H9 (cell line): Measurements from ENCODE around the gene C1QTNF6. TPM values are rescaled to one million over a fixed set of nuclear protein-coding genes. Genes with fewer than 3 reads are reported as not detected.

ENCODE experiments used
- DNase-seq: peaks from one replicate; pipeline ENCODE4 v3.0.0-alpha.2; 2017
- H2AFZ ChIP-seq: one replicate; pipeline ENCODE4 v1.6.1; 2013; ENCODE audit warnings: mild to moderate bottlenecking, low read length, control low read depth, moderate library complexity
- H2AK5ac ChIP-seq: 2 replicates; pipeline ENCODE4 v1.6.1; 2013; ENCODE audit warnings: low read length, control low read depth, mixed read lengths; ENCODE audit not compliant: insufficient read length
- H2BK120ac ChIP-seq: one replicate; pipeline ENCODE4 v1.6.1; 2013; ENCODE audit warnings: low read depth, mild to moderate bottlenecking, low read length, control low read depth, inconsistent platforms; ENCODE audit not compliant: poor library complexity, severe bottlenecking
- H2BK12ac ChIP-seq: 2 replicates; pipeline ENCODE4 v1.6.1; 2013; ENCODE audit warnings: low read length, control low read depth, mixed read lengths, low read depth; ENCODE audit not compliant: insufficient read length
- H2BK15ac ChIP-seq: 2 replicates; pipeline ENCODE4 v1.6.1; 2013; ENCODE audit warnings: low read depth, low read length, control low read depth
- H2BK20ac ChIP-seq: one replicate; pipeline ENCODE4 v1.6.1; 2013; ENCODE audit warnings: low read depth, mild to moderate bottlenecking, low read length, control low read depth, inconsistent platforms; ENCODE audit not compliant: poor library complexity, severe bottlenecking
- H2BK5ac ChIP-seq: 2 replicates; pipeline ENCODE4 v1.6.1; 2013; ENCODE audit warnings: low read length, control low read depth, mixed read lengths; ENCODE audit not compliant: insufficient read length
- H3K14ac ChIP-seq: 2 replicates; pipeline ENCODE4 v1.6.1; 2013; ENCODE audit warnings: low read length, control low read depth; ENCODE audit not compliant: insufficient read depth
- H3K18ac ChIP-seq: 2 replicates; pipeline ENCODE4 v1.6.1; 2013; ENCODE audit warnings: low read depth, mild to moderate bottlenecking, mixed read lengths, low read length, control low read depth; ENCODE audit not compliant: insufficient read length
- H3K23ac ChIP-seq: 2 replicates; pipeline ENCODE4 v1.6.1; 2013; ENCODE audit warnings: low read length, control low read depth, mixed read lengths, low read depth; ENCODE audit not compliant: insufficient read length
- H3K23me2 ChIP-seq: 2 replicates; pipeline ENCODE4 v1.6.1; 2013; ENCODE audit warnings: low read depth, mild to moderate bottlenecking, mixed read lengths, low read length, control low read depth; ENCODE audit not compliant: insufficient read length, poor library complexity, severe bottlenecking
- H3K27ac ChIP-seq: 2 replicates; pipeline ENCODE4 v1.5.1; 2013; ENCODE audit warnings: low read length, control low read depth, mixed read lengths, low read depth; ENCODE audit not compliant: insufficient read length
- H3K27me3 ChIP-seq: 2 replicates; pipeline ENCODE4 v1.6.1; 2013; ENCODE audit warnings: low read length, control low read depth, inconsistent platforms; ENCODE audit not compliant: insufficient read depth
- H3K4ac ChIP-seq: 2 replicates; pipeline ENCODE4 v1.6.1; 2013; ENCODE audit warnings: low read depth, mild to moderate bottlenecking, control low read depth, inconsistent platforms, low read length, moderate library complexity
- H3K4me1 ChIP-seq: 2 replicates; pipeline ENCODE4 v1.6.1; 2013; ENCODE audit warnings: low read length, control low read depth, inconsistent platforms; ENCODE audit not compliant: insufficient read depth
- H3K4me2 ChIP-seq: 2 replicates; pipeline ENCODE4 v1.6.1; 2013; ENCODE audit warnings: low read length, control low read depth, mixed read lengths; ENCODE audit not compliant: insufficient read length, insufficient read depth
- H3K56ac ChIP-seq: 2 replicates; pipeline ENCODE4 v1.6.1; 2013; ENCODE audit warnings: low read depth, mild to moderate bottlenecking, mixed read lengths, low read length, control low read depth; ENCODE audit not compliant: insufficient read length
- H3K79me1 ChIP-seq: 2 replicates; pipeline ENCODE4 v1.6.1; 2013; ENCODE audit warnings: low read depth, mild to moderate bottlenecking, moderate library complexity, low read length, control low read depth, inconsistent platforms; ENCODE audit not compliant: insufficient read depth, poor library complexity, severe bottlenecking
- H3K79me2 ChIP-seq: 2 replicates; pipeline ENCODE4 v1.6.1; 2013; ENCODE audit warnings: low read length, control low read depth, inconsistent platforms; ENCODE audit not compliant: insufficient read depth
- H3K9ac ChIP-seq: 2 replicates; pipeline ENCODE4 v1.6.1; 2013; ENCODE audit warnings: low read length, control low read depth, mixed read lengths; ENCODE audit not compliant: insufficient read length; ENCODE audit errors: extremely low read depth
- H3K9me3 ChIP-seq: one replicate; pipeline ENCODE4 v1.6.1; 2013; ENCODE audit warnings: low read depth, low read length, inconsistent platforms; ENCODE audit not compliant: control insufficient read depth
- H3T11ph ChIP-seq: one replicate; pipeline ENCODE4 v1.6.1; 2013; ENCODE audit warnings: mild to moderate bottlenecking, low read length, control low read depth, inconsistent platforms
- H4K20me1 ChIP-seq: one replicate; pipeline ENCODE4 v1.6.1; 2013; ENCODE audit not compliant: control insufficient read depth, insufficient read length, insufficient read depth
- H4K5ac ChIP-seq: 2 replicates; pipeline ENCODE4 v1.6.1; 2013; ENCODE audit warnings: low read depth, mild to moderate bottlenecking, mixed read lengths, low read length, control low read depth; ENCODE audit not compliant: insufficient read length
- H4K8ac ChIP-seq: replicated peaks from 2 replicates; pipeline ENCODE4 v1.6.1; 2013; ENCODE audit warnings: low read length, control low read depth, mixed read lengths, low read depth; ENCODE audit not compliant: insufficient read length
- H4K91ac ChIP-seq: 2 replicates; pipeline ENCODE4 v1.6.1; 2013; ENCODE audit warnings: low read depth, mild to moderate bottlenecking, moderate library complexity, mixed read lengths, low read length, control low read depth; ENCODE audit not compliant: insufficient read length
- H3K27ac Mint-ChIP-seq, 3 experiments: 2 replicates in 2 of 3; 3 replicates in 1 of 3; pipeline ENCODE4 v1.8.0; 2020 to 2021; ENCODE audit warnings: mixed read lengths in 3 of 3, mild to moderate bottlenecking in 1 of 3, moderate library complexity in 1 of 3
- H3K27me3 Mint-ChIP-seq: 2 replicates; pipeline ENCODE4 v1.8.0; 2021; ENCODE audit warnings: low read depth, mild to moderate bottlenecking, moderate library complexity, mixed read lengths
- H3K36me3 Mint-ChIP-seq, 3 experiments: 2 replicates in 2 of 3; 3 replicates in 1 of 3; pipeline ENCODE4 v1.8.0; 2020 to 2021; ENCODE audit warnings: low read depth in 3 of 3, mixed read lengths in 3 of 3; ENCODE audit not compliant: insufficient read depth in 1 of 3
- H3K4me1 Mint-ChIP-seq, 2 experiments: 2 replicates each; pipeline ENCODE4 v1.8.0; 2020; ENCODE audit warnings: mixed read lengths in 2 of 2
- H3K4me3 Mint-ChIP-seq, 2 experiments: 2 replicates in 1 of 2; 3 replicates in 1 of 2; pipeline ENCODE4 v1.8.0; 2020 to 2021; ENCODE audit warnings: mild to moderate bottlenecking in 2 of 2, mixed read lengths in 2 of 2, moderate library complexity in 1 of 2
- H3K9me3 Mint-ChIP-seq, 2 experiments: 2 replicates in 1 of 2; 3 replicates in 1 of 2; pipeline ENCODE4 v1.8.0; 2020; ENCODE audit warnings: mild to moderate bottlenecking in 2 of 2, mixed read lengths in 2 of 2, moderate library complexity in 1 of 2
- CTCF ChIP-seq: fragments of 200-600 bp; sonication (generic); conservative IDR thresholded peaks from 3 replicates; pipeline ENCODE4 v1.8.0; 2021; ENCODE audit warnings: antibody characterized with exemption, mild to moderate bottlenecking
- WGBS: extraction: QIAGEN DNeasy Blood & Tissue Kit; methylation state at CpG from one replicate; pipeline ENCODE4 v1.1.7; 2013; ENCODE audit warnings: missing lambda C conversion rate, low lambda C conversion rate, mixed read lengths; ENCODE audit not compliant: insufficient read length; ENCODE audit errors: extremely low coverage; 5-methylcytosine and 5-hydroxymethylcytosine counted together
- total RNA-seq: library from RNA; stranded (reverse); gene quantifications from 2 replicates; pipeline ENCODE4 v1.2.1, GENCODE V29; 2021

Gene C1QTNF6
- total RNA-seq, 1 experiment from 2014 or later = 5.0 TPM

- Mint-ChIP-seq H3K9me3 (no peaks in the 10 kb centered on the region; a peak in 1 of 5 replicates), H3K27ac (no peak overlapping the region; a peak in 1 of 7 replicates), H3K4me1 (peaks cover 10 to 29% of the 10 kb centered on the region in 2 experiments), H3K27me3 (peaks cover 19% of the 10 kb centered on the region), H3K4me3 (peak overlapping the region in 1 of 2 experiments; percentile 7; a peak in 1 of 5 replicates), H3K36me3 (no peaks in the 10 kb centered on the region)
- no CpG with 5 or more reads among the region's 3 CpGs for WGBS
- DNase-seq = no peak
- H3K79me1 ChIP-seq = no peaks in the 10 kb centered on the region
- H3K9me3 ChIP-seq = no peaks in the 10 kb centered on the region
- H4K91ac ChIP-seq = no peak overlapping the region
- H3K18ac ChIP-seq = no peak overlapping the region
- H3K23ac ChIP-seq = no peak overlapping the region
- no peak overlapping the region for H4K5ac ChIP-seq
- no peaks in the 10 kb centered on the region for H3K23me2 ChIP-seq
- H3K4ac ChIP-seq = no peak overlapping the region
- H2AFZ ChIP-seq = no peak overlapping the region
- H3K4me1 ChIP-seq = no peaks in the 10 kb centered on the region
- H2BK5ac ChIP-seq = no peak overlapping the region
- no peaks in the 10 kb centered on the region for H4K20me1 ChIP-seq
- H3T11ph ChIP-seq = no peak overlapping the region
- H3K79me2 ChIP-seq = no peaks in the 10 kb centered on the region
- no peak overlapping the region for H2BK20ac ChIP-seq
- H2BK15ac ChIP-seq = no peak overlapping the region
- no peak overlapping the region for H4K8ac ChIP-seq
- H2BK120ac ChIP-seq = no peak overlapping the region
- H3K4me2 ChIP-seq = no peak overlapping the region
- TF ChIP-seq CTCF = no peak
- H2BK12ac ChIP-seq = no peak overlapping the region
- no peak overlapping the region for H3K27ac ChIP-seq
- H3K27me3 ChIP-seq = no peaks in the 10 kb centered on the region
- no peak overlapping the region for H3K56ac ChIP-seq
- no peak overlapping the region for H3K9ac ChIP-seq
- no peak overlapping the region for H3K14ac ChIP-seq
- no peak overlapping the region for H2AK5ac ChIP-seq
Measured at GRCh38 chr22:37235897-37236607, 48.0 kb upstream of the C1QTNF6 start.
